ENCODE results near the gene HIPK2. TPM values are rescaled to one million over a fixed set of nuclear protein-coding genes. Genes with fewer than 3 reads are reported as not detected.

HIPK2 gene
- polyA plus RNA-seq, 1 donor (not counting 4 experiments of a cell fraction or from before 2014, with no cell fraction given) = 5.8 TPM

GRCh38 chr7:139813689-139814088 is 35.9 kb upstream of the HIPK2 start:
- no peak overlapping the region for H3K9ac ChIP-seq (ENCODE audit: control insufficient read depth, extremely low read depth, insufficient read depth, low read length)
- no peak overlapping the region for H3K4me2 ChIP-seq (ENCODE audit: control insufficient read depth, extremely low read depth, insufficient read depth, low read depth, low read length)
- H3K79me2 ChIP-seq (ENCODE audit: control insufficient read depth, insufficient read depth, low read length) = no peaks in the 10 kb centered on the region
- no peaks in the 10 kb centered on the region for H3K27me3 ChIP-seq (ENCODE audit: control insufficient read depth, extremely low read depth, insufficient read depth, low read length)
- no peak for FAIRE-seq
- H3K9me1 ChIP-seq (ENCODE audit: control insufficient read depth, extremely low read depth, insufficient read depth, low read length) = no peaks in the 10 kb centered on the region
- H3K27ac ChIP-seq (ENCODE audit: control insufficient read depth, insufficient read depth, low read length) = no peak overlapping the region
- dilution Hi-C loops (cut with MboI; ENCODE audit: extremely low pct_ligation_motif_present, low sequenced_read_pairs) = no loop called here
- no peak for DNase-seq (ENCODE audit: low read depth, low spot score)
- H4K20me1 ChIP-seq (ENCODE audit: control insufficient read depth, extremely low read depth, insufficient read depth, low read length) = no peaks in the 10 kb centered on the region
- H3K4me1 ChIP-seq (ENCODE audit: control insufficient read depth, extremely low read depth, insufficient read depth, low read length) = no peaks in the 10 kb centered on the region
- H3K9me3 ChIP-seq (ENCODE audit: control insufficient read depth, low read depth, low read length) = no peaks in the 10 kb centered on the region
- H3K4me3 ChIP-seq (ENCODE audit: control insufficient read depth in 2 of 3, extremely low read depth in 1 of 3, insufficient read depth in 2 of 3, low read depth in 1 of 3, low read length in 3 of 3) = no peak overlapping the region
- H2AFZ ChIP-seq (ENCODE audit: control insufficient read depth, low read length) = no peak overlapping the region
- H3K36me3 ChIP-seq (ENCODE audit: control insufficient read depth in 2 of 2, extremely low read depth in 1 of 2, insufficient read depth in 2 of 2, low read length in 2 of 2) = no peaks in the 10 kb centered on the region
- no peak for TF ChIP-seq EZH2 (IDR thresholded peaks at IDR 0.05; ENCODE audit: low read length)
- no peak for TF ChIP-seq CTCF (optimal IDR thresholded peaks at IDR 0.05 in 1 of 3, IDR thresholded peaks at IDR 0.05 in 1 of 3, conservative IDR thresholded peaks at IDR 0.05 in 1 of 3; ENCODE audit: extremely low read depth in 1 of 3, insufficient read depth in 2 of 3, low read length in 3 of 3)

- dilution Hi-C loops (cut with MboI; ENCODE audit: extremely low pct_ligation_motif_present, low sequenced_read_pairs) = no loop called here
- H3K4me2 ChIP-seq (ENCODE audit: control insufficient read depth, extremely low read depth, insufficient read depth, low read depth, low read length) = no peak overlapping the region
- no peak overlapping the region for H2AFZ ChIP-seq (ENCODE audit: control insufficient read depth, low read length)
- no peak overlapping the region for H3K9ac ChIP-seq (ENCODE audit: control insufficient read depth, extremely low read depth, insufficient read depth, low read length)
- H3K9me3 ChIP-seq (ENCODE audit: control insufficient read depth, low read depth, low read length) = no peaks in the 10 kb centered on the region
- H3K9me1 ChIP-seq (ENCODE audit: control insufficient read depth, extremely low read depth, insufficient read depth, low read length) = no peaks in the 10 kb centered on the region
- no peaks in the 10 kb centered on the region for H3K79me2 ChIP-seq (ENCODE audit: control insufficient read depth, insufficient read depth, low read length)
- TF ChIP-seq CTCF (optimal IDR thresholded peaks at IDR 0.05 in 1 of 3, IDR thresholded peaks at IDR 0.05 in 1 of 3, conservative IDR thresholded peaks at IDR 0.05 in 1 of 3; ENCODE audit: extremely low read depth in 1 of 3, insufficient read depth in 2 of 3, low read length in 3 of 3) = no peak
- H3K36me3 ChIP-seq (ENCODE audit: control insufficient read depth in 2 of 2, extremely low read depth in 1 of 2, insufficient read depth in 2 of 2, low read length in 2 of 2) = no peaks in the 10 kb centered on the region
- no peaks in the 10 kb centered on the region for H3K27me3 ChIP-seq (ENCODE audit: control insufficient read depth, extremely low read depth, insufficient read depth, low read length)
- DNase-seq (ENCODE audit: low read depth, low spot score) (no peak), FAIRE-seq (no peak)
- no peak overlapping the region for H3K27ac ChIP-seq (ENCODE audit: control insufficient read depth, insufficient read depth, low read length)
- peaks cover 3% of the 10 kb centered on the region for H3K4me1 ChIP-seq (ENCODE audit: control insufficient read depth, extremely low read depth, insufficient read depth, low read length)
- H4K20me1 ChIP-seq (ENCODE audit: control insufficient read depth, extremely low read depth, insufficient read depth, low read length) = no peaks in the 10 kb centered on the region
- H3K4me3 ChIP-seq (ENCODE audit: control insufficient read depth in 2 of 3, extremely low read depth in 1 of 3, insufficient read depth in 2 of 3, low read depth in 1 of 3, low read length in 3 of 3) = no peak overlapping the region
Observed at GRCh38 chr7:139813151-139813550, 35.4 kb upstream of the HIPK2 start.
